ENCODE data around the gene RPS6KA1. TPM values are rescaled to one million over a fixed set of nuclear protein-coding genes. Genes with fewer than 3 reads are reported as not detected.
A peak's percentile ranks its signal among the peaks of the same experiment; 100 is the strongest.

Gene RPS6KA1
- total and polyA plus RNA-seq, 2 of the 13 experiments (the other 11 are each of a cell fraction or from before 2014, with no cell fraction given) = 19.6 to 24.2 TPM

GRCh38 chr1:26538480-26539412 lies 9.2 kb downstream of the RPS6KA1 start:
- peak; percentile 36 for ATAC-seq
- Histone ChIP-seq H2AFZ (ENCODE audit: low read length) (no peak overlapping the region), H3K27me3 (ENCODE audit: control insufficient read depth in 1 of 2, insufficient read depth in 2 of 2, low read length in 2 of 2) (no peaks in the 10 kb centered on the region), H3K27ac (ENCODE audit: extremely low read length, insufficient read depth, low read length) (no peak overlapping the region), H3K79me2 (ENCODE audit: insufficient read depth, low read length) (peaks cover 7% of the 10 kb centered on the region), H3K4me1 (ENCODE audit: insufficient read depth, low read length) (peaks cover 44% of the 10 kb centered on the region), H4K20me1 (ENCODE audit: insufficient read depth, low read length) (peaks cover 11% of the 10 kb centered on the region), H3K36me3 (replicated peaks in 1 of 2; ENCODE audit: control insufficient read depth in 1 of 2, insufficient read depth in 2 of 2, low read length in 2 of 2) (peaks cover 2 to 11% of the 10 kb centered on the region in 2 experiments; a peak in 4 of 5 replicates), H3K9ac (ENCODE audit: insufficient read depth, low read depth, low read length) (no peak overlapping the region), H3K9me3 (ENCODE audit: low read length) (no peaks in the 10 kb centered on the region), H3K4me2 (ENCODE audit: low read depth, low read length) (no peak overlapping the region), H3K4me3 (replicated peaks in 1 of 3; ENCODE audit: insufficient read depth in 1 of 3, low read depth in 2 of 3, low read length in 3 of 3) (no peak overlapping the region)
- BruUV-seq (replicated peaks) = no TSS peak
- intact Hi-C loops (cut with micrococcal nuclease; ENCODE audit: unreplicated experiment) = no loop called here
- WGBS (ENCODE audit: low lambda C conversion rate) = 93% methylated on average over 13 of the region's 14 CpGs
- in situ Hi-C loops (cut with HindIII; ENCODE audit: extremely low pct_ligation_motif_present, low pct_unique_long_range_greater_than_20kb) = no loop called here
- POLR2A ChIA-PET = interaction anchor here (0.9 to 1.4 kb wide), 3 partner anchors 10 to 39 kb away, joined by 3 to 6 read pairs (median 3); partner anchors contain the start of gene RPS6KA1
- no peak for FAIRE-seq
- DNase-seq (ENCODE audit: low spot score) = peak; percentile 41
- CTCF ChIA-PET (ENCODE audit: low intra/inter-chr PET ratio, low total read pairs) = interaction anchor here (0.6 kb wide), 1 partner anchor 175 kb away, joined by 3 read pairs; no protein-coding TSS in a partner anchor
- TF ChIP-seq ZNF512 (CRISPR knock-in tag; IDR thresholded peaks at IDR 0.05) (no peak), RBM22 (optimal IDR thresholded peaks at IDR 0.05; ENCODE audit: low read length) (no peak), ATF5 (CRISPR knock-in tag; IDR thresholded peaks at IDR 0.05; ENCODE audit: low read depth) (no peak), ZBTB43 (CRISPR knock-in tag; conservative IDR thresholded peaks at IDR 0.05) (no peak), RELA (CRISPR knock-in tag; IDR thresholded peaks at IDR 0.05) (no peak), IRF9 (CRISPR knock-in tag; IDR thresholded peaks at IDR 0.05; ENCODE audit: borderline replicate concordance) (no peak), ZNF232 (CRISPR knock-in tag; IDR thresholded peaks at IDR 0.05; ENCODE audit: borderline replicate concordance) (no peak), TIGD3 (CRISPR knock-in tag; IDR thresholded peaks at IDR 0.05; ENCODE audit: borderline replicate concordance) (no peak), MTF2 (CRISPR knock-in tag; IDR thresholded peaks at IDR 0.05; ENCODE audit: borderline replicate concordance) (no peak), THAP9 (CRISPR knock-in tag; IDR thresholded peaks at IDR 0.05; ENCODE audit: borderline replicate concordance) (no peak), TEAD3 (CRISPR knock-in tag; optimal IDR thresholded peaks at IDR 0.05; ENCODE audit: borderline replicate concordance) (no peak), HNRNPL (IDR thresholded peaks at IDR 0.05; ENCODE audit: low read depth, low read length) (no peak), CAMTA2 (CRISPR knock-in tag; IDR thresholded peaks at IDR 0.05; ENCODE audit: borderline replicate concordance) (no peak)
